Raji (cell line): ENCODE data around the gene GFAP.

Experiments used
- POLR2A ChIP-seq: IDR thresholded peaks from 2 replicates; pipeline ENCODE4 v1.6.1; 2011; ENCODE audit warnings: low read depth, low read length, control low read depth; ENCODE audit not compliant: insufficient read depth

GFAP gene

DNA sequence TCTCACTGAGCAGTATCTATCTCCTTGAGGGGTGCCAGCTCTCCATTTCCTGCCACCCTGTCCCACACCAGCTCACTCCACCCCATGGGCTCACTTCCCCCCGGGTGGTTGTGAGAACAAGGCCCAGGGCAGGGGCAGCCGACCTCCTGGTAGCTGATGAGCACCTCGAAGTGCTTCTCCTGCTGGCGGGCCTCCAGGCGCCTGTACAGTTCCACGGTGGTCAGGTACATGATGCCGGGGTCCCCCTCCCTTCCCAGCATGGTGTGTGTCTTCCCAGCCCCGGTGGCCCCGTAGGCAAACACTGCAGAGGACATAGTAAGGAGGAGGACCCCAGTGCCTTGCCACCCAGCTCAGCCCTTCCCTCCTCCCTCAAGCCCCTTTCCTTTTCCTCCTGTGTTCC is 19.8 kb upstream of the GFAP start:
- TF ChIP-seq POLR2A: no peak

DNA sequence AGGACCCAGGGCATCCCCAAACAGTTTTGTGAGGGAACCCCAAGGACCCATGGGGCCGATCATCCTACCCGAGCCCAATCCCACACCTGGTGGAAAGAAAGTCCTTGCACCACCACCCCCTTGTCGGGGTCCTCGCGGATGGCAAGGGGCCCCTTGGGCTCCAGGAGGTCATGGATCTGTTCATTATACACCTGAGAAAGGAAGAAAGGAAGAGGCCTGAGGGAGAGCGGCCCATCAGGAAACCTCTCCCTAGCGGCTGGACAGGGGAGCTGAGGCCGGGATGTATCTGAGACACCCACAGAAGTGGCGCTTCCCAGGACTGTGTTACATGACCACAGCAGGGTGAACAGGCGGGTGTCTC is 19.4 kb upstream of the GFAP start:
- no peak for TF ChIP-seq POLR2A

DNA sequence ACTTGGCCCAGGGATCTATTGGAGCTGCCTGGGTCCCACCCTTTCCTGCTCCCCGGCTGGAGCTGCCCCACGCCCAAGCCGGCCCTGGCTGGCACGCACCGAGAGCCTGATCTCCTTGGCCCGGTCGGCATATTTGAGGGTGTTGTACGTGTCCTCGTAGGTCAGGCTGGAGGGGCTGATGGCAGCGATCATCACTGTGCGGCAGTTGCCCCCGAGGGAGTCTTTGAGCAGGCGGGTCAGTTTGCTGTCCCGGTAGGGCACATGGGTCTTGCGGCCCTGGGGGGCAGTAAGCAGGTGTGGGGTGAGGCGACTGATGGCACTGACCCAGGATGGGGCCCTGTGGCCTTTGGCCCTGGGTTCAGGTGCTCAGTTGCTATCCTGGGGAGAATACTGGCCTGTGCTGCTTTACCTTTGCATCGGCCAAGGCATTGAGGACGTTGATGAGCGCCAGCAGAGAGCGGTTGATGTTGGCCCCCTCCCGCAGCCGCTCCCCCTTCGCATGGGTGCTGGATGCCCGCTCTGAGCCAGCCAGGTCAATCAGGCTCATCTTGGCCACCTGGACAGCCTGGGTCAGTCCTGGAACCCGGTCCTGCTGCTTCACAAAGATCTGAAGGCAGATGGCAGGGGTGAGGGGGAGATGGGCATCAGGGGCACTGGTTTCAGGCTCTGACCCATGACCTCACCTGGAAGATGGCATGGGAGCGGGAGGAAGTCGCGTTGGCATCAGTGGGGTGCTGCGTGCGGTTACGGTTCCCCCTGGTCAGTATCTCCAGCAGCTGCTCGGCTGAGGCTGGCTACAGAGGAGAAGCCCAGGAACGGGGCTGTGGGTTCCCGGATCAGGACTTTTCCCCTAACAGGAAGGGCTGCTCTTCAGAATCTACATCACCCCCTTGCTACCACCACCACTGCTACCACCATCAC is 18.8 kb upstream of the GFAP start:
- TF ChIP-seq POLR2A: no peak

DNA sequence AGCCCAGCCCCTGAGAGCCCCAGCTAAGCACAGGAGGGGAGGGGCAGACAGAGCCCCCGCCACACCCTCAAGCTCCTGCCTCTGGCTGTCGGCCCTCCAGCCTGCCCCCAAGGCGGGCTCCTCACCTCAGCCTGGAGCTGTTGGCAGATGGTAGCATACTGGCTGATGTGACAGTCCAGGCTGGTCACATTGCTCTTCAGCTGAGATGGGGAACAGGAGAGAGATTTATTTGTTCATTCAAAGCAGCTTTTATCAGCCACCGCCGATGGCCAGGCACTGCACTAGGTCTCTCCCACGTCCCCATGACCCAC is 17.4 kb upstream of the GFAP start:
- no peak for TF ChIP-seq POLR2A

DNA sequence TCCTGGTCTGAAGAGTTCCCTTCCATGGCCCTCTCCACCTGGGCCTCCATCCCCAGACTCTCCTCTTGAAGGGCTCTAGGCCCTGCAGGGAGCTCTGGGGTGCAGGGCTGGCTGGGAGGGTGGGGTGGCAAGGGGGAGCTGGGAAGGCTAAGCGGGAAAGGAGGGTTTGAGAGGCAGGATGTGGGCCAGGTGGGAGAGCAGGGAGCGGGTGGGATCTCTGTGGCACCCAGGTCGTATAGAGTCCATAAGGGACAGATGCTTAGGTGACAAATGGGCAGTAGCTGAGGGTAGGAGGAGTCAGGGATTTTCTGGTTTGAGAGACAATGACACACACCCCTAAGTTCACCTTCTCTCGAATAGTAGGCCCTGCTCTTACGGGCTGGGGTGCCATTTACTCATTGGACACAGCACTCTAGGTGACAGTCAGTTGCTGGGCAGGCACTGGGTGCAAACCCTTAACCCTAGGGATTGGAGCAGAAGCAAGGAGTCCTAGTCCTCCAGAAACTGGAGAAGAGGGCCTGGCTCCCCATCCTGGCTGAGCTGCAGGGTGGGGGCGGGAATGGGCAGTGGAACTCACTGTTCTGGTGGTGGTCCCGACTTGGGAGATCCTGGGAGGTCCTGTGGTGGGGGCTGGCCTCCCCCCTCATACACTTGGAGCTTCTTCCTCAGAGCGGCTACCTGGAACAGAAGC is 16.9 kb upstream of the GFAP start:
- TF ChIP-seq POLR2A: no peak

DNA sequence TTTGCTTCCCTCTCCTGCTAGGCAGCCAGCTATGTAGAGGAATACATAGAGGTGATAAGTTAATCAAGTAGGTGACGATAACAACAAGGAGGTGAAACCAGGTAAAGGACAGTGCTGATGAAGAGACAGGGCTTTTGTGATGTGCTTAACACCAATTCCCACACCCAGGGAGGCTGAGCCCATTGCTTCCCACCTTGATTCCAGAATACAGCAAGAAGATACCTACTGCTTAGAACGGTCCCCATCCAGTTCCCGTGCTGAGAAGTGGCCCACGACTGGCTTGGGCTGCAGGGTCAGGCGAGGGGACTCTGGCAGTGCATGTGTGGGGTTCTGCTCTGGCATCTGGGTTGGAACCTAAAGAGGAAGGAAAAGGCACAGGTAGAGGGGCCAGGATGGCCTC is 16.1 kb upstream of the GFAP start:
- TF ChIP-seq POLR2A: no peak

DNA sequence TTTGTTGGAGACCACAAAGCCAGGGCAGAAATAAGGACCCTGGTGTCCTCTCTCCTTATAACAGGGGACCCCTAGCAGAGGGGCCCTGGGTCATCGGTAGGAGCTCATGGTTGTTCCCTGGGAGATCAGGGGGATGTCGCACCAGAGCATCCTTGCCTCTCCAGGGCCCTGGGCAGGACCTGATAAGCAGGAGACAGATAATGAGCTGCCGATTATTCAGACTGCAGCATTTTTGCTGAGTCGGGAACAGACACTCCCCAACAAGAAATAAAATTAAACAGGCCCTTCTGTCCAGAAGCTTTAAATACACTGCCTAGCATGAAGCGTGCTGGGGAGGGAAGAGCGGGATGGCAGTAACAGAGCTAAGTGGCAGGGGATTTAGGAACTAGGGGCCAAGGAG is 15.4 kb upstream of the GFAP start:
- TF ChIP-seq POLR2A: no peak

DNA sequence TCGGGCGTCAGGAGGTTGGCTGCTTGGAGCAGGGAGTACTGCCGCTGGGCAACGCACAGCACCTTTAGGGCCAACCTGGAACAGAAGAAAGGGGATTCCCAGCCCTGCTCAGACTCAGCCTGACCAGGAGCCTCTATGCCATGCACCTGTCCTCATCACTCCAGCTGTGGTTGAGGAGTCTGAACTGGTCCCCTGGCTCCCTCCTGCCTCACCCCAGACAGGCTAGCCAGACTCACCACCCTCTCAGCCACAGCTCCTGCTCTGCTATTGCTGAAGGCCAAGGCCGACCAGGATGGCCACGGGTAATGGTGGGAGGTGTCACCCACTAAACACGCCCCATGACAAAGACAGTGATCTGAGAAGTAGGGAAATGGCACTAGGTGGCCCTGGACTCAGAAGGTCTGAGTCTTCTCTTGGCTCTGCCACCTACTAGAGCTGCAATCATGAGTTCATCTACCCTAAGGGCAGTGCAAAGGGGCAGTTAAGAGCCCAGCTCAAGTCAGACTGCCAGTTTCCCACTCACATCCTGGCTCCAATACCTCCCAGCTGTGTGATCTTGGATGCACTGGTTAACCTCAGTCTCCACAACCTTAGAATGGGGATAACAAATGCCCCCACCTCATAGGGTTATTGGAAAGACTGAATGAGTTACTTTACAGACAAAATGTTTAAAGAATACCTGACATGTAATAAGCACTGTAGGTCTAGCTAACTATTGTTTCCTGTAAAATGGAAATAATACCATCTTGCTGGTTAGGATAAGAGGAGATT is 13.8 kb upstream of the GFAP start:
- TF ChIP-seq POLR2A: no peak

DNA sequence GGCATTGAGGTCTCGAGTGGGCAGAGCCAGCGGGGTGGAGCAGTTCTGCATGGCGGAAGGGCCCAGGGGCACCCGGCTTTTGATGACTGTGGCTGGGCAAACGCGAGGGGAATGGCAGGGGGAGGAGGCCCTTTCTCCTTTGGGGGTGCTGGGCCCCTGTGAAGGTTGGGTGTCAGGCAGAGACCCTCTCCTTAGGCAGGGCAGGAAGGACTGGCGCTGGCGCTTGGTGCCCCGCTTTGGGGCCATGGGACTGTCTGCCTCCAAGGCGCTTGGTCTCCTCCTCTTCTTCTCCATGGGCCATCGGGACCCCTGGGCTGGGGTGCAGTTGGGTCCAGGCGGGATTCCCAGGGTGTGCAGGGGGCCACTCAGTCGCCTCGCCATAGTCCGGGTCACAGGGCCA is 12.8 kb upstream of the GFAP start:
- TF ChIP-seq POLR2A: no peak

DNA sequence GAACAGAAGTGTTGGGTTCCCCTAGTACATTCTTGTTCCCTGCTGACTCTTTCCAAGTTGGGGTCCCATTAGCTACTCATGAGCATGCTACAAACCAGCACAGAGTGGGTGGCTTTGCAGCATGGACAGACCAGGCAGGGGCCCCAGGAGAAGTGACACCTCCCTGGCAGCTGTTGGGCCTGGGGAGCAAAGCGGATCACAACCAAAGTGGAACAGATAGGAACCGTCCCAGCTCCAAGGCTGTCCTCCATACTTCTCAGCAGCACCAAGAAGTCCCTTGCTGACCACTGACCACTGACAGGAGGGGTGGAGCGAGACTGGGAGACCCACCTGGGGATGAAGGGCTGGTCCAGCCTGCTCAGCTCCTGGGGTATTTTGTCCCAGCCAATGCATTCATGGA is 12.4 kb upstream of the GFAP start:
- no peak for TF ChIP-seq POLR2A

DNA sequence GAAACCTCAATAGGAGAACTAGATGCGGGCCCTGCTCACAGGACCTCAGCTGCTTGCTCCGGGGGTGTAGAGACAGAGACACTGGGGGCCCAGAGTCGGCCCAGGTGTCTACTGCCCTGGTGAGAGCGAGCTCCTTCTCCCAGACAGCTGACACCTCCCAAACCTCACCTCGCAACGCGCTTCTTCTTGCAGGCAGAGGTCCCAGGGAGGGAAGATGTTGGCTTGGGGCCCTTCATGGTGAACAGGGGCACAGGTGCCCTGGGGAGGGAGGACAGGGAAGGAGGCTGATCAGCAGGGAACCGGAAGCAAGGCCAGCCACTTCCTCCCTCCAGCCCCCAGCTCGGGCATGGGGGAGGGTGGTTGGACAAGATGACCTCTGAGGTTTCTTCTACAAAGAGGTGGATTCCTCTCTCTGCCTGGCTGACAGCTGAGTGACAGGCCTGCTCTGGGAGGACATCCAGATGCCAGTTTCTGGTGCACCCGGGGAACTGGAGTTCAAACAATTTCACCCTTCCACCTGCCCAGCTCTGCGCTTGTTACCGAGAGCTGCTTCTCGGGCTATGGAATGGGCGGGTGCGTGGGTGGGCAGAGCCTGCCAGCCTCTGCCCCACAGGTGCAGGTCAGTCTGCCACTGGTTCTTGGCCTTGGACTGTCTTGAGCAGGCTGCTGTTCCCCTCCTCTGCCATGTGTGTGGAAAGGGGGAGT is 11.7 kb upstream of the GFAP start:
- no peak for TF ChIP-seq POLR2A

DNA sequence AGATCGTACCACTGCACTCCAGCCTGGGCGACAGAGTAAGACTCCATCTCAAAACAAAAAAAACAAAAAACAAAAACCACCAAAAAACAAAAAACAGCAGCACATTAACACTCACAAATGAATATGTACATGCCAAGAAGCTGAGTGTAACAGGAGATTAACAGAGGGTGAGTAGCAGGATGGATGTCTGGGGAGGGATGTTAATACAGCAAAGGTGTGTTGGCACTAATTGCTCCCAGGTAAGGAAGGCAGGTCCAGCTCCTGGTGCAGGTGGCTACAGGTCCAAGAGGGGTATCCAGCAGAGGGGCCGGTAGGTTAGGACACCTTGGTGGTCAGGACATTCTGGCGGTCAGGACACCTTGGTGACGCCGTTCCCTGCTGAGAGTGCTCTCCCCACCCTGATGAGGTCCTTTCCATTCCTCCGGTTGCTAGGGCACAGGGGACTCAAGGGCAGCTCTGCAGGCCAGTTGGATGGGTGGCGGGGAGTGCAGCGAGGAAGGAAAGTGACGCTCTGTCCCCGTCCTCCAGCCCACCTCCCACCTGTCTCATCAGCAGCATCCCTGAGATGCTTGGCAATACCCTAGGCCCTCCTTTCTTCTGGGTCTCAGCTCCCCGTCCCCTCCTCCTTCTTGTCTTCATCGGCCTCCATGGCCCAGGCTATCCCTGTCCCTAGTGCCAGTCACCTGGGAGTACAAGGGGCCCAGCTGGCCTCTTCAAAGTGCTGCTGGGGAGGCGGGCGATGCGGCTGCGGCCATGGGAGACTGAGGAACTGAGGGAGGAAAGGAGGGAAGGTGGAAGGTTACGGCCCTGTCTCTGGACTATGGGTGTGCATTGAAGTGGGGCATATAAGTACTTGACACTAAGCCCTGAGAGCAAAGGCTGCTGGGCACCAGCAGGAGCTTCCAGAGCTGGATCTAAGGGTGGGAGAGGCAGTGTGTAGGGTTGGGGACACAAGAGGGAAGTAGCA is 10.7 kb upstream of the GFAP start:
- TF ChIP-seq POLR2A: no peak

DNA sequence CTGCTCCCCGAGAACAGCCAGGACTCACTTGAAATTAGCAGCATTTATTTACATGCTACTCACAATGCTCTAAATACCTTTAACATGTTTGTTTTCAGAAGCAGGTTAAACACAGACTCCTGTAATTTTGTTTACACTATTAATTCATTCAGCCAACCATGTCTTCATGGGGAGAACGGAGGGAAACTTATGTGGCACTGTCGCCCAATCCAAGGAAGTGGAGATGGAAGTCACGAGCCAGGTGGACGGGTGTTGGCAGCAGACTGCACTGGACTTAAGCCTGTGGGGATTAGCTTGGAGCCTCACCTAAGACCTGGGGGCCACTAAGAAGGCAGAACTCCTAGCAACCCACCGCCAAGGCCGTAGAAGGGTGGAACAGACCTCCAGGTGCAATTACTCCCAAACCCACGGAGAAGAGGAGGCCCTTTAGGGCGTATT is 8.8 kb upstream of the GFAP start:
- no peak for TF ChIP-seq POLR2A
